ENCODE data around the gene GTF2IRD1.

GTF2IRD1 gene

DNA sequence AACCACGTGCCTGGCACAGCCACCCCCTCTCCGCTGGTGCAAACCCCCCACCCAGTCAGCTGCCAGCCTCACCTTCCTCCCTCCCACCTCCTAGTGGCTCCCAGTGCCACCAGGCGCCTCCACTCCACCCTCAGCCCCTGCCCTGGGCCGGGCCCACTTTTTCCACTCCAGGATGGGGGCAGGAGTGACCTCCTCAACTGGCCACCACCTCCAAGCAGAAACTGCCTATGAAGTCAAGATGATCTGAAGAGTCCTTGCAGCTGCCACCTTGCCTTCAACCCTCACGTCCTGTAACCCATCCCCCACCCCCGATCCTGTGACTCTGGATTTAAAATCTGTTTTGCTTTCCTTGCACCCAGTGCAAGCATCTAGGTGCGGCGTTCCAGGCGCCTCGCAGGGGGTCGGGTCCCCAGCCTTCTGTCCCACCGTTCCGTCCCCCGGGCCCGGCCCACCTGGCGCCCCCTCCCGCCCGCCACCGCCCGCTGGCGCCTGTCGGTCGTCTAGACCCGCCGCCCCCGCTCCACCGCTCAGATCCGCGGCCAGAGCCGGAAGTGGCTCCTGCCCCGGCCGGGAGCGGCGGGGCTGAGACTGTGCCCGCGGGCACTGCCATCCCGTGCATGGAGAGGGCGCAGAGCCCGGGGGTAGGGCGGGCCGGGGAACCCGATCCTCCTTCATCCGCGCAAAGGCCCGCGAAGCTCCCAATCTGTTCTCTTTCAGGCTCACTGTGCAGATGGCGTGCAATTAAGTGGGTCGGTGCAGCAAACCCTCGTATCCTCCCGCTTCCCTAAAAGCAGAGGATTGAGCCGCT lies 152.6 kb downstream of the GTF2IRD1 start:
- H3K4me3 Mint-ChIP-seq = peak overlapping the region; percentile 50
- H3K27me3 Mint-ChIP-seq (ENCODE audit: low read depth, poor library complexity) = no peaks in the 10 kb centered on the region
- DNase-seq = peak; percentile 41
- peaks cover 20% of the 10 kb centered on the region for H3K4me1 Mint-ChIP-seq
- H3K36me3 Mint-ChIP-seq (ENCODE audit: low read depth) = peaks cover 30% of the 10 kb centered on the region
- peaks cover 3% of the 10 kb centered on the region for H3K9me3 Mint-ChIP-seq
- peak overlapping the region; percentile 42 for H3K27ac Mint-ChIP-seq
- TF ChIP-seq, protein P1, sequence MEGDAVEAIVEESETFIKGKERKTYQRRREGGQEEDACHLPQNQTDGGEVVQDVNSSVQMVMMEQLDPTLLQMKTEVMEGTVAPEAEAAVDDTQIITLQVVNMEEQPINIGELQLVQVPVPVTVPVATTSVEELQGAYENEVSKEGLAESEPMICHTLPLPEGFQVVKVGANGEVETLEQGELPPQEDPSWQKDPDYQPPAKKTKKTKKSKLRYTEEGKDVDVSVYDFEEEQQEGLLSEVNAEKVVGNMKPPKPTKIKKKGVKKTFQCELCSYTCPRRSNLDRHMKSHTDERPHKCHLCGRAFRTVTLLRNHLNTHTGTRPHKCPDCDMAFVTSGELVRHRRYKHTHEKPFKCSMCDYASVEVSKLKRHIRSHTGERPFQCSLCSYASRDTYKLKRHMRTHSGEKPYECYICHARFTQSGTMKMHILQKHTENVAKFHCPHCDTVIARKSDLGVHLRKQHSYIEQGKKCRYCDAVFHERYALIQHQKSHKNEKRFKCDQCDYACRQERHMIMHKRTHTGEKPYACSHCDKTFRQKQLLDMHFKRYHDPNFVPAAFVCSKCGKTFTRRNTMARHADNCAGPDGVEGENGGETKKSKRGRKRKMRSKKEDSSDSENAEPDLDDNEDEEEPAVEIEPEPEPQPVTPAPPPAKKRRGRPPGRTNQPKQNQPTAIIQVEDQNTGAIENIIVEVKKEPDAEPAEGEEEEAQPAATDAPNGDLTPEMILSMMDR (IDR thresholded peaks at IDR 0.05) = no peak

DNA sequence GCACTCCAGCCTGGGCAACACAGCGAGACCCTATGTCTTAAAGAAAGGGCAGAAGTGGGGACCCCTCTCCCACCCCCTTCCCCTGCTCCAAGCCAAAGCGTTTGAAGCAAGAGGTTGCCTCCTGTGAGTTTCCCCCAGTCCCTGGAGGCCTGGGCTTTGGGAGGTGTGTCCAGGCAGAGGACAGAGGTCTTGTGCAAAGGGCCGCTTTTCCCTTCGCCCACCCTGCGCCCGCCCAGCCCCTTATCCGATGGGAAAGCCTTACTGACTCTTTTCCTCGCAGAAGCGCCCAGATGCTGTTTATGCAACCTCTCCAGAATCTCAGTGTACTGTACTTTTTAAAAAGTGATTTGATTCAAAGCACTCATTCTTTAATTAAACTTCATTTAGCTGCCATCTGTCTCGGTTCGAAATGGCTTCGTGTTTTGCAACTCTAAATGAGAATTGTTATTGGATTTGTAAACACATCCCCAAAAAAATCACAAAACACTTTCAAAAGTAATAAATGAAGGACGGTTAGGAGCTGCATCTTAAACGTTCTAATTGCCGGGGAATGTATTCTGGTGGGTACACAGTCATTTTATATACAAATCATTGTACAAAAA lies 153.3 kb downstream of the GTF2IRD1 start:
- DNase-seq = no peak

DNA sequence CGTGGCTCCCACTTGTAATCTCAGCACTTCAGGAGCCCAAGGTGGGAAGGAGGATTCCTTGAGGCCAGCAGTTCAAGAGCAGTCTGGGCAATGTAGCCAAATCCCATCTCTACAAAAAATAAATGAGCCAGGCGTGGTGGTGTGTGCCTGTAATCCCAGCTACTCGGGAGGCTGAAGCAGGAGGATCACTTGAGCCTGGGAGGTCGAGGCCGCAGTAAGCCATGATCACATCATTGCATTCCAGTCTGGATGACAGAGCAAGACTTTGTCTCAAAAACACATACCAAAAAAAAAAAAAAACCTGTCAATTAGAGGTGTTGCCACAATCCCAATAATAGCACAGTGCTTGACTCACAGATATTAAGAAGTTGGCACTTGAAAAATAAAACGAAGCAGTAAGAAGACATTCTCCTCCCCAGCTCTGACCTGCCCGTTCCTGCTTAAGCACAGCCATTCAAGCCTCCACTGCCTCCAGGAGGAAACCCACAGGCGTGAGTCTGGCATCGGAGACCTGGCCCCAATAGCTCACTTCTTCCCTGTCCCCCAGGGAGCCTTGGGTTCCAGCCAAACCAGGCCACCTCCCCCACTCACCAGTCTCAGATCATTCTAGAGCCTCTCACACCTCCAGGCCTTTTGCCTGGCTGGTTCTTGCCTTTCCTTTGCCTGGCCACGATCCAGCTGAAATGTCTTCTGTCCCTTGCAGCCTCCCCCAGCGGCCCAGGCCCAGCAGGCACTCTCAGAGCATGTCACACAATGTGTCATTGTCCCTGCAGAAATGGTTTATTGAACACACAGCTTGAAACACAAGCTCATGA lies 158.5 kb downstream of the GTF2IRD1 start:
- Mint-ChIP-seq H3K4me3 (no peak overlapping the region), H3K27ac (peak overlapping the region; percentile 75), H3K27me3 (ENCODE audit: low read depth, poor library complexity) (peaks cover 4% of the 10 kb centered on the region)

More for the DNA sequence above, 153.3 kb downstream of the GTF2IRD1 start:
- H3K4me1 Mint-ChIP-seq = peaks cover 21% of the 10 kb centered on the region
- no peaks in the 10 kb centered on the region for H3K27me3 Mint-ChIP-seq (ENCODE audit: low read depth, poor library complexity)
- H3K36me3 Mint-ChIP-seq (ENCODE audit: low read depth) = peaks cover 29% of the 10 kb centered on the region
- no peak overlapping the region for H3K27ac Mint-ChIP-seq
- peaks cover 3% of the 10 kb centered on the region for H3K9me3 Mint-ChIP-seq
- peak overlapping the region; percentile 63 for H3K4me3 Mint-ChIP-seq
- TF ChIP-seq, protein P1 (IDR thresholded peaks at IDR 0.05) = no peak

DNA sequence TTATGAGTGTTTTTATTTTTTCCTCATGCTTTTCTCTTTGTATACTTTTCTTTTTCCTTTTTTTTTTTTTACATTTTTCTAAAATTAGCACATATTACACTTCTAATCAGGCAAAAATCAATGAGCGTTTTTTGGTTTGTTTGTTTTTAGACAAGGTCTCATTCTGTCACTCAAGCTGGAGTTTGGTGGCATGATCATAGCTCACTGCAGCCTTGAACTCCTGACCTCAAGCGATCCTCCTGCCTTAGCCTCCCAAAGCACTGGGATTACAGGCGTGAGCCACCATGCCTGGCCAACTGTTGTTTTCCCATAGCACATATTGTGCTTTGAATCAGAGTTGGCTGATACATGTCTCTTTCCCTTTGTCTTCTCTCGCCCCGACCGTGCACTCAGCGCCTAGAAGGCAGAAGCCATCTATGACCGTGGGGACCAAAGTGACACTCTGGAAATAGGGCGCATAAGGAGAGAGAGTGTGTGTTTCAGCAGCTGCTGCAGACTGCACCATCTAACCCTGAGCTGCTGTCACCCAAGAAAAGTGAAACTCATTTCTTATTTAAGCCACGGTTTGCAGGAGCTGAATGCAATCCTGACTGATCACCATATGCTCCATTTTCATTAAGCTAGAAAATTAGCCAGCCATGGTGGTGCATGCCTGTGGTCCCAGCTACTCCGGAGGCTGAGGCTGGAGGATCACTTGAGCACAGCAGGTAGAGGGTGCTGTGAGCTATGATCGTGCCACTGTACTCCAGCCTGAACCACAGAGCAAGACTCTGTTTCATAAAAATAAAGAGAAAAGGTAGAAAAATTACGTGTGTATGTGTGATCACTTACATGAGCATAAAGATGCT lies 162.5 kb downstream of the GTF2IRD1 start:
- Mint-ChIP-seq H3K27me3 (ENCODE audit: low read depth, poor library complexity) (peaks cover 8% of the 10 kb centered on the region), H3K4me3 (no peak overlapping the region), H3K36me3 (ENCODE audit: low read depth) (no peaks in the 10 kb centered on the region), H3K27ac (no peak overlapping the region), H3K9me3 (no peaks in the 10 kb centered on the region), H3K4me1 (peaks cover 51% of the 10 kb centered on the region)
- TF ChIP-seq, protein P1 (IDR thresholded peaks at IDR 0.05) = no peak
- no peak for DNase-seq

More for the DNA sequence above, 158.5 kb downstream of the GTF2IRD1 start:
- TF ChIP-seq, protein P1 (IDR thresholded peaks at IDR 0.05) = no peak
- no peak for DNase-seq
- Mint-ChIP-seq H3K4me1 (peaks cover 26% of the 10 kb centered on the region), H3K9me3 (peaks cover 3% of the 10 kb centered on the region), H3K36me3 (ENCODE audit: low read depth) (peaks cover 8% of the 10 kb centered on the region)

DNA sequence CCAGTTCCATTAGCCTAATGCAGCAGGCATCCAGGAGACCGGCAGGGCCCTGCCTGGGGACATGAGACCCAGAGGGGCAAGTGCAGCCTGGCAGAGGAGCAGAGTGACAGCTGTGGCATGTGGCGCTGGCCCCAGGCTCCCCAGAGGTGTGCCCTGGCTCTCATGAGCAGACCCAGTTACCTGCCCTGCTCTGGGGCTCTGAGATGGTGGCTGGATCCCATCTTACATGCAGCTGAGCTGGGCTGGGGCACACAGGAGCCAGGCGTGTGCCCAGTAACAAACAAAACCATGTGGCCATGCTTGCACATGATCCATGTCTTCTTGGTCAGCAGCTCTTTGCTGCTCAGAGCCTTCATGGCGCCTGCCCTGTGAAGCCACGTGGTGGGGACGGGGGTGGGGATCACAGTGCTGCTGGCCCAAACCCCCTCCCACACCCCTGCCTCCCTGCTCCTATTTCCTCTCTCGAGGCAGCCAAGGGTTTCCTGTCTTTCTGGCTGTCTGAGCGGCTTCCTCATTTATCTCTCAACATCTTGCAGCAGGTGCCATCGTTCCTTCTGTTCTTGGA lies 163.6 kb downstream of the GTF2IRD1 start:
- H3K27me3 Mint-ChIP-seq (ENCODE audit: low read depth, poor library complexity) = peaks cover 8% of the 10 kb centered on the region
- peak overlapping the region; percentile 53 for H3K4me3 Mint-ChIP-seq
- H3K4me1 Mint-ChIP-seq = peaks cover 48% of the 10 kb centered on the region
- no peaks in the 10 kb centered on the region for H3K9me3 Mint-ChIP-seq
- peak overlapping the region; percentile 91 for H3K27ac Mint-ChIP-seq
- TF ChIP-seq, protein P1 (IDR thresholded peaks at IDR 0.05) = no peak
- DNase-seq = peak; percentile 43
- no peaks in the 10 kb centered on the region for H3K36me3 Mint-ChIP-seq (ENCODE audit: low read depth)

Measured in nephron progenitor cell (in vitro differentiated cells).